ENCODE data around the gene RNPS1.

RNPS1 gene

DNA sequence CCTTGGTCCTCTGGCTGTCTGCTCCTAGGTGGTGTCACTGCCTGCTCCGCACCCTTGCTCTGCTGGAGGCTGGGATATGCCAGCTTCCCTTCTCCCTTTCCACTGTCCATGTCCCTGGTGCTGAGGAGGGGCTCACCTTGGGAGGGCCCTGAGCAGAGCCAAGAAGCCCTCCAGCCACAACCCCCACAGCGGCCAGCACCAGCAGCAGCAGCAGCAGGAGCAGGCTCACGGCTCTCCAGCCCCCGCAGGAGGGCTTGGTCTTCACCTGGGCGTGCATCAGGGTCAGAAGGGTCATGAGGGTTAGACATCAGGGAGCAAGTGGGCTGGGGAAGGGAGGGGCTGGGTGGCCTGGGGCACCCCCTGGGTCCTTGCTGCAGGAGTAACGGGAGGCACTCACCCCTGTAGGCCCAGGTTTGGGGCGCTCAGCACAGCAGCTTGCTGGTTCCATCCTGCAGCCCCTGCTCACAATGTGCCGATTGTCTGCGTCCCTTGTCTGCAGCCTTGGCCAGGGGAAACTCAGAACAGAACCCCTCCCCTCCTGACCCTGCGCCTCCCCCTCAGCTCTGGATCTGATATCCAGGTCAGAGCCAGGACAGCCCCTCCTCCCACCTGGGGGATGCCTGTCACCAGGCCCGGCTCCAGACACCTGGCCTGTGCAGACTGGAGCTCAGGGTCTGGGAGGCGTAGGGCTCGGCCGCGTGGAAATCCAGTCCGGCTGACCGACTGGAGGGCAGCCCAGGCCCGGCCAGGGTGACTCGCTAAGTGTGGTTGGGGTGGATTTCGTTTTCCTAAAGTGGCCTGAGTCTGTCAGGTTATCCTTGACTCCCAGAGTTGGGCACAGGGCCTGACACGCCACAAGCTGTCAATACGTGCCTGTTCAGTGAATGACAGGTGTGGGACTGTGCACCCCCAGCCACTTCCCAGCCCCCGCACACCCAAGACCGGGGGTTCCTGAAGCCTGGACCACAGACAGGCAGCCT, 57.2 kb downstream of the RNPS1 start, which contains the start of gene BRICD5:
BRICD5 (minus strand) TSS at position 478 of the 980 bp plus-strand sequence; CDS start at position 448, 30 bp downstream.
- DNase-seq = no peak

DNA sequence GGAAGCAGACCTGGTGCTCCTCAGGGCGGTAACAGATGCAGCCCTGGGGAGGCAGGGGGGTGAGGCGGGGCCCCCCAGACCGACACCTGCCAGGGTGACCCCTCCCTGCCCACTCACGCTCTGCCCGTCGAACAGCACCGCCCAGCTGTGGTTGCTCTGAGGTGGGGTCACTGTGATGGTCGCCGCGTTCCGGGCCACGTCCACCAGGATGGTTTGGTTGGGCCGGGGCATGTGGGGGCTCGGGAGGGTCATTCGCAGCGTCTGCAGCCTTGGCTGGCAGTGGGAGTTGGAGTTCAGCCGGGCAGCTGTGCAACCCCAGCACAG, 58.0 kb downstream of the RNPS1 start:
- DNase-seq = no peak

DNA sequence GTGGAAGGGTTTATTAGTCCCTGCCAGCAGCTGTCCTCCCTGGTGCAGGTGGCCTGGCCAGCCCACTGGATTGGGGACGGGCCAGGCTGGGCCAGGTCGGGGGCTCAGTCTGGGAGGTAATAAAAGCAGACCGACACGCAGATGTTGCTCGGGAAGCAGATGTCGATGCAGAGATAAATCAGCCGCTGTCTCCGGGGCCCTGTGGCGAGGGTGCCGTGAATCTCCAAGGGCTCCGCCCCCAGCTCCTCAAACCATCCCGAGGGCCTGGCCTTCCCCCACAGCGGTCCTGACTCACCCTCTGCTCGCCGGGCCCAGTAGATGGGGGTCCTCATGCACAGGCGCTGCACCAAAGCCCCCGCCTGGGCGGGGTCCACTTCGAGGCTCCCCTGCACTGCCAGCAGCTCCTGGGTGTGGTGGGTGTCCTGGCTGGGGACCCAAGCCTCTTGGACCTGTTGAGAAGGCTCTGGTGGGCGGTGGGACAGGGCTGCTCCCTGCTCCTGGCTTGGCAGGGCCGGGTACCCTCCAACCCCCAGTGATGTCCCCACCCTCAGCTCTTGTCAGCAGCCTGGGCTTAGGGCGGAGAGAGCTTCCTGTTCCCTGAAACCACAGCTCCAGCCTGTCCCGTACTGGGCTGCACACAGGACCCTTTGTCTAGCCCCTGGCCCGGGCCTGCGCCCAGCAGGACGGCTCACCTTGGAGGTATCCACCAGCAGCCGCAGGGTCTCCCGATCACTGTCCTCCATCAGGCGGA, 58.5 kb downstream of the RNPS1 start:
- DNase-seq = no peak

DNA sequence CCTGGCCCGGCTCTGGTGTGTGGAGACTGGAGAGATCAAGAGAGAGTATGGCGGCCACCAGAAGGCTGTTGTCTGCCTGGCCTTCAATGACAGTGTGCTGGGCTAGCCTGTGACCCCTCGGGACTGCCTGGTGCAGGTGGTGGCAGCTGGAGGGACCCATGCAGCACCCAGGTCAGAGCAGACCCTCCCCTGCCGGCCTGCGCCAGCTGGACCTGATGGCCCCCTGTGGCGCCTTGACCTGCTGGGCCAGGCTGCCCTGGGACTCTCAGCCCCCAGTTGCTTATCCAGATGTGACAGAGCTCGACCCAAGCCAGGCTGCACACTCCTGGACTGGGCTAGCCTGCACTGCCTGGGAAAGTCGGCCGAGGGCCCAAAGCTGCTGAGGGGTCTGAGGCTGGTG, 59.2 kb downstream of the RNPS1 start:
- DNase-seq = no peak

DNA sequence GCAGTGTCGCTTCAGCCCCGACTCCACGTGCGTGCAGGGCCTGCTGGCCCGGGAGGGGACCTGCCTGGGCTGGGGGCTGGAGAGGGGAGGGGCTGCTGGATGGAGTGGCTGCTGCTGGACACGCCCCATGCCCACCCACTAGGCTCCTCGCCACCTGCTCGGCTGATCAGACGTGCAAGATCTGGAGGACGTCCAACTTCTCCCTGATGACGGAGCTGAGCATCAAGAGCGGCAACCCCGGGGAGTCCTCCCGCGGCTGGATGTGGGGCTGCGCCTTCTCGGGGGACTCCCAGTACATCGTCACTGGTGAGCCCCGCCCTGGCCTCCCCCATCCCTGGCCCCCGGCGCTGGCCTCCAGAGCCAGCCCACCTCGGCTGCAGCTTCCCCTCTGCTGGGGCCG, 59.6 kb downstream of the RNPS1 start:
- DNase-seq = peak; percentile 4

DNA sequence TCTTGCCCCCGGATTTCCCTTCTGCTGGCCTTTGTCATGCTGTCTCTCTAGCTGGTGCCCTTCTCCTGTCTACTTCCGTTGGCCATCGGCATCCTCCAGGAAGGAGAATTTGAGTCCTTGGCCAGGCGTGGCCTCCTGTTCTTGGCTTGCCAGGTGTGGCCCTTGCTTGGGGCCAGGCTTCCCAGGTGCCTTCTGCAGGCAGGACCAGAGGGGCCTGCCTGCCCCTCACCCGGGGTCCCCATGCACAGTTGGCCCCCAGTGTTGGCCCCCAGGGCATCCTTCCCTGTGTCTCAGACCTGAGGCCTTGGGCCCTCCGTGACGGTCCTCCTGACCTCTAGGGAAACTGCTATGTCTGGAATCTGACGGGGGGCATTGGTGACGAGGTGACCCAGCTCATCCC, 60.1 kb downstream of the RNPS1 start:
- DNase-seq = no peak

DNA sequence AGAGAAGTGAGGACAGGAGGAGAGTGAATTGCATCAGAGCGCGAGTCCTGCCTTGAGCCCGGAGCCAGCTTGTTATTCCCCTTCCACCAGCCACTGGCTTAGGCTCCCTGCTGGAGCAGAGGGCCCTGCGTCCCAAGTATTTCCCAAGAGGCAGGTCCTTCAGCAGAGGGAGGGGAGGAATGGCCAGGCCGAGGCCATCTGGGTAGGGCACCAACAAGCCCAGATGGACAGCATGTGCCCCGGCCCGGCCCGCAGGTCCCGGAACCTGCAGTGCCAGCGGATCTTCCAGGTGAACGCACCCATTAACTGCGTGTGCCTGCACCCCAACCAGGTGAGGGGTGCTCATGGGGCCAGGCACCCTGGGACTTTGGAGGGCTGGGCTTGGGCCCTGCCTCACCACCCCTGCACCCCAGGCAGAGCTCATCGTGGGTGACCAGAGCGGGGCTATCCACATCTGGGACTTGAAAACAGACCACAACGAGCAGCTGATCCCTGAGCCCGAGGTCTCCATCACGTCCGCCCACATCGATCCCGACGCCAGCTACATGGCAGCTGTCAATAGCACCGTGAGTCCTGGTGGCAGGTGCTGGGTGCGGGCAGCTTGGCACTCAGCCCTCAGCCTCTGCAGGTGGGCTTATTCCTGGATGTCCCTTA, 61.0 kb downstream of the RNPS1 start:
- no peak for DNase-seq

DNA sequence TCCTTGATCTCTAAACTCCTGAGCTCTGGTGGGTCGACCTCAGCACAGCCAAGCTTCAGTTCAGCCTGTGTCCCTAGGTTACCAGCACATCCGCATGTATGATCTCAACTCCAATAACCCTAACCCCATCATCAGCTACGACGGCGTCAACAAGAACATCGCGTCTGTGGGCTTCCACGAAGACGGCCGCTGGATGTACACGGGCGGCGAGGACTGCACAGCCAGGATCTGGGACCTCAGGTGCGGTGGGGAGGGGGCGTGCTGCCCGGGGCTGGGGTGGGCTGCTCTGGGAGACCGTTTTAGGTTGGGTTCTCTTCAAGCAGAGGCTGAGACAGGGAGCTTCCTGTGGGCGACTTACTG, 61.5 kb downstream of the RNPS1 start:
- DNase-seq = no peak

DNA sequence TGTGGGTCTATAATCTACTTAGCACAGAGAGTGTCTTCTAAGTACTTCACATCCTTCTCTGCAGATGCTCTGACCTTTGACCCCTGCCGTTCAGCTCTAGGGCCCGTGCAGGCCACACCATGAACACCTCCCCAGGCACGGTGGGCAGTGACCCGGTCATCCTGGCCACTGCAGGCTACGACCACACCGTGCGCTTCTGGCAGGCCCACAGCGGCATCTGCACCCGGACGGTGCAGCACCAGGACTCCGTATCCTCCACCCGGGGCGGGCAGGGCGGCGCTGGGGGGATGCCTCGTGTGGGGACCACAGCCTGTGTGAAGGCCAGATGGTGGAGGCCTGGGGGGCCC, 62.0 kb downstream of the RNPS1 start:
- no peak for DNase-seq

DNA sequence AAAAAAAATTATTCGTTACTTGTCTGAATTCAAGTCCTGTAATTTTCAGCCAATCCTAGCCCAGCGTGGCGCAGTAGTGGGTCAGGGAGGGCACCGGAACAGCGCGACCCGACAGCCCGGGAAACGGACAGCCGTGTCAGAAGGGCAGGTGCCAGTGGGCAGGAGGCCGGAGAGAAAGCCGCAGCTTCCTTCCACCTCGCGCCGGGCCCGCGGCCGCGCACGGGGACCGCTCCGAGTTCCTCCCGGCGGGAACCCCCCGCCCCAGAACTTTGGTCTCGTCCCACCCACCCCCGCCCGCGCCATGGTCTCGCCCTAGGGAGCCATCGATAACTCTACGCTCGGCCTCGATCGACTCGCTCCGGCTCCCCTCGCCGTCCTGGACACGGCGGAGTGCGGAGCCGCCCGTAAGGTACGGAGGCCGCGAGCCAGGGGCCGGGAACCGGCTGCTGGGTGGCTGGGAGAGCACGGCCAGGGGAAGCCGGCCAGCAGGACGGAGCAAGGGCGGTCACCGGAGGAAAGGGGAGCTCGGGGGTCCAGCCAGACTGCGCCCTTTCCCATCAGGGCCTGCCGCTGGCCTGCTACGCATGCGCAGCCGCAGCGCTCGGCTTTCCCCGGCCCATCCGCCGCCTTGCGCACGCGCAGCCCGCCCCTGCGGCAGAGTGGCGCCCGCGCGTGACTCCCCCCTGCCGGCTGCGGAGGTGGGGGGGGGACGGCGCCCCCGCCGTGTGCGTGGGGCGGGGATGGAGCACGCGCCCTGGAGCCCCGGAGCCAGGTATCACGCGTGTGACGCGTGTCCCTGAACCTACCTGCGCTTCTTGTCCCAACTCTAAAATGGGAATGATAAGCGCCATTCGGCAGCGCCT, 62.6 kb downstream of the RNPS1 start, which contains the start of gene MLST8:
MLST8 (plus strand) TSS at position 351 of the 863 bp plus-strand sequence. CDS start 632 bp downstream, outside the sequence.
- peak; percentile 48 for DNase-seq

DNA sequence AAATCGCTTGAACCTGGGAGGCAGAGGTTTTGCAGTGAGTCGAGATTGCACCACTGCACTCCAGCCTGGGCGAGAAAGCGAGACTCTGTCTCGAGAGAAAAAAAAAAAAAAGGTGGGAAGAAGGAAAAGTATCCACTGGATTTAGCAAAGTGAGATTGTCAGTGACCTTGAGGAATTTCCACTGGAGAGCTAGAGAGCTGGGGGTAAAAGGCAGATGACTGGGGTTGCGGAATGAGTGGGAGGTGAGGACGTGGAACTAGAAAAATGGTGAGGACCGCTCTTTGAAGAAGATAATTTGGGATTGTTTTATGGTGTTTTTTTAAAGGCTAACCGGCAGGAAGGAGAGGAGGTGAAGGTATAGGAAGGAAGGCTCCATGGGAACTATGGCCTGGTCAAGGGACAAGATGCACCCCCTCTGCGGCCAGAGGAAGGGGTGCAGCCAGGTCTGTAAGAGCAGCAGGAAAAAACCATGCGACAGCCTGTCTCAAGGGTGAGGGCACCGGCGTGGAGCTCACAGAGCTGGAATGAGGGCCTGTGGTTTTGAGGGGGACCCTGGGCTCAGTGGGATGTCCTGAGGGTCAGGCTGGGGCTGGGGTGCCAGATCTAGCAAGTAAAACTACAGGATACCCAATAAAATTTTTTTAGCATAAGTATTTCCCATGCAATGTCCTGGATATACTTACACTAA, 63.4 kb downstream of the RNPS1 start:
- no peak for DNase-seq
